HG02885 (cell line): ENCODE measurements around the gene PTRH1.

Source experiments
- ATAC-seq: cut with Tn5 transposase; IDR thresholded peaks from one replicate; pipeline ENCODE4 v1.9.1; 2021; ENCODE audit warnings: mild to moderate bottlenecking; ENCODE audit not compliant: unreplicated experiment, poor library complexity

Gene PTRH1

DNA sequence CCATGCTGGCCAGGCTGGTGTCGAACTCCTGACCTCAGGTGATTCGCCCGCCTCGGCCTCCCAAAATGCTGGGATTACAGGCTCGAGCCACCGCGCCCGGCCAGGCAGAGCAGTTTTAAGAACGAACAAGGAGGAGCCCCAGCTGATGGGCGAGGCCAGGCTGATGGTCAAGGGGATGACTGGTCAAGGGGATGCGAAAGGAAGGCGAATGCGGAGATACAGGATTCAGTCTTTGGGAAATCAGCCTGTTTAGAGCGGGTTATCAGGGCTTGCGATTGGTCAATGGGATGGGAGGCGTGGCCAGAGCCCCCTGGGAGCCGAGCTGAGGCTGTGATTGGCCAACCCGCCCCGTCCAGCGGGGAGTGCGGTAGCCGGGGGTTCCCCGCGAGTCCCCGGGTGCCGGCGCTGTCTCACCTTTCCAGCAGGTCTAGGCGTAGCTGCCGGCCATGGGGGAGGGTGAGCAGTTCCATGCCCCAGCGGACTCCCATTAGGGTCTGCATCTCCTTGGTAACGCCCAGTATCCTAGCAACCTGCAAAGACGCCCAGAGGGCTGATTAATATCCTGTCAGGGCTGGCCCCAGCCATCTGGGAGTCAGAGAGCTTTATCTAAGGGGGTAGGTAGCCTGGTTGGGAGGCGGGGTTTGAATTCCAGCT lies 27.1 kb upstream of the PTRH1 start:
- ATAC-seq = no peak

DNA sequence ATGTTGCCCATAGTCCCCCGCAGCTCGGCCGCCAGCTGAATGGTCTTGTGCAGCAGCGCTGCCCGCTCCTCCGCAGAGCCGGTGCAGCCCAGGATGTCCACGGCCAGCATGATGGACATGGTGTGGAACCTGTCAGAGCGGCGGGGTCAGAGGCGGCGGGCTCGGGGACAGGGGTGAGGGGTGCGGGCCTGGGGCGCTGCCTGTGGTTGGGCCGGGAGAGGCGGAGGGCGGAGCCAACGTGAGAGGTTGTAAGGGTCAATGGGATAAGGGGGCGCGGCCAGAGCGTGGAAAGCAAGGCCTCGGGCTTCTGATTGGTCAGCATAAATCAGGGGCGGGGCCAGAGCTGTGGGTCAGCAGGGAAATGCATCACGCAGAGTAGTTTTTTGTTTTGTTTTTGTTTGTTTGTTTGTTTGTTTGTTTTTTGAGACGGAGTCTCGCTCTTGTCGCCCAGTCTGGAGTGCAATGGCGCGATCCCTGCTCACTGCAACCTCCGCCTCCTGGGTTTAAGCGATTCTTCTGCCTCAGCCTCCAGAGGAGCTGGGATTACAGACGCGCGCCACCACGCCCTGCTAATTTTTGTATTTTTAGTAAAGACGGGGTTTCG lies 26.5 kb upstream of the PTRH1 start:
- ATAC-seq = no peak

DNA sequence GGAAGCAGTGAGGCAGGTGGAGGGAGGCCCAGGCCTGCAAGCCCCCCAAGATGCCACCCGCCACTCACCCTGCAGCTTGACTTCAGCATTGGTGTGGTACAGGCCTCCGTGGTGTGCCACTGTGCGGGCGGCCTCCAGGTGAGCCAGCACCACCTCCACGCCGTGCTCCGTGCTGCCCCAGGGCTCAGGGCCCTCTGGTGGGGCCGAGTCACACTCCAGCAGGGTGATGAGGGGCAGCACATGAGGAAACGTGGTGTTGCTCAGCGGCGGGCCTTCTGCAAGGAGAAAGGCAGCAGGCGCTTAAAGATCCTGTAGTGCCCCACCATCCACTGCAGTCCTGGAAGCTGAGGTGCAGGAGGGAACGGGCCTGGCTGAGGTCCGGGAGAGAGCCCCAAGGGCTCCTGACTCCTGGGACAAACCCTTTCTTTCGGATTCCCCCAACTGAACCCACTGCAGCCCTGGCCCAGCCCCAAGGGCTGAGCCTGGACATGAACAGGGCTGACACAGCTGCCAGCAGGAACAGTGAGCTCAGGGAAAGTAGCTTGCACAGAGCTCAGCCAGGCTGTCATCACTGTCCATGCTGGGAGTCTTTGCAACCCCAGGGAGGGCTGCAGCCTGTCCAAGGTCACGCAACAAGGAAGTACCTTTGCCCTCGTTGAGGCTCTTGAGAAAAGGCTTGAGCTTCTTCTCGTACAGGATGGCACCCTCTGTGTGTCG lies 24.3 kb upstream of the PTRH1 start:
- no peak for ATAC-seq

DNA sequence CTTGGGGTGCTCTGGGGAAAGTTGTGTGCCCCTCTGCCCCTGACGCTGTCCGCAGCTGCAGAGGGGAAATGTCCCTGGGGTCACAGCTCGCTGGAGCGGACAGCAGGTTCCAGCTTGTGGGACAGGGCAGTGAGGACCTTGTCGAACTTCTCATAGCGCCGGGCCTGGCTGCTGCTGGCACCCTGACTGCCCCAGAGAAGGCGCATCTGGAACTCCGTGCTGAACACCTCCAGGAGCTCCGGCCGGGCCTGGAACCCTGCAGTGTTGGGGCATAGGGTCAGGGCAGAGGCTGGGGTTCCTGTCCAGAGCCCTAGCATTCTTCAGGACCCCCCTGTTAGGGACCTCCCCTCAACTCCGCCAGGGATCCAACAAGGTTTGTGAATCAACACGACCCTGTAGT lies 23.2 kb upstream of the PTRH1 start:
- no peak for ATAC-seq

DNA sequence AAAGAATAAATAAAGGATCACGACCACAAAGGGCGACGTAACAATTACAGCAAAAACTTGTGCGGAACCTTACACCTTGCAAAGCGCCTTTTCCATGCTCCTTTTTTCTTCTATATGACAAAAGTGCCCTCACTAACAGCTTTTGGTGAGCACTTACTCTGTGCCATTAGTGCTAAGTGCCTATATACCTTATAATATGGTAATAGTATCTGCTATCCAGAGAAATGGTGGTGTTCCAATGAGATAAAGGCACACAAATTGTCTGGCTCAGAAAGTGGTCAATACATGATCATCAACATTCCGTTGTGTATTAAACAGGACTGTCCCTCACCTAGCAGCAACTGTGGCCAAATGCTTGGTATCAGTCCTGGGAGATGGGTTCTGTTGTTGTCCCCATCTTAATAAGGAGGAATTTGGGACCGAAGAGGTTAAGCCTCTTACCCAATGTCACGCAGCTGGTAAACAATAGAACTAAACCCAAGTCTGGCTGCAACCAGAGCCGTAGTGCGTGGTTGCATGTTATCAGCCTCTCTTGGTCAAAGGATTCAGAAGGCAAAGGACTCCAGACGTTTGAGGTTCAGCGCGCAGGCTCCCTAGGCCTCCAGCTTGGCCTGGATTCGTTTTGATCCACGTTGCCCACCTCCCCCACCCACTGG lies 20.2 kb upstream of the PTRH1 start:
- ATAC-seq = peak; percentile 12

DNA sequence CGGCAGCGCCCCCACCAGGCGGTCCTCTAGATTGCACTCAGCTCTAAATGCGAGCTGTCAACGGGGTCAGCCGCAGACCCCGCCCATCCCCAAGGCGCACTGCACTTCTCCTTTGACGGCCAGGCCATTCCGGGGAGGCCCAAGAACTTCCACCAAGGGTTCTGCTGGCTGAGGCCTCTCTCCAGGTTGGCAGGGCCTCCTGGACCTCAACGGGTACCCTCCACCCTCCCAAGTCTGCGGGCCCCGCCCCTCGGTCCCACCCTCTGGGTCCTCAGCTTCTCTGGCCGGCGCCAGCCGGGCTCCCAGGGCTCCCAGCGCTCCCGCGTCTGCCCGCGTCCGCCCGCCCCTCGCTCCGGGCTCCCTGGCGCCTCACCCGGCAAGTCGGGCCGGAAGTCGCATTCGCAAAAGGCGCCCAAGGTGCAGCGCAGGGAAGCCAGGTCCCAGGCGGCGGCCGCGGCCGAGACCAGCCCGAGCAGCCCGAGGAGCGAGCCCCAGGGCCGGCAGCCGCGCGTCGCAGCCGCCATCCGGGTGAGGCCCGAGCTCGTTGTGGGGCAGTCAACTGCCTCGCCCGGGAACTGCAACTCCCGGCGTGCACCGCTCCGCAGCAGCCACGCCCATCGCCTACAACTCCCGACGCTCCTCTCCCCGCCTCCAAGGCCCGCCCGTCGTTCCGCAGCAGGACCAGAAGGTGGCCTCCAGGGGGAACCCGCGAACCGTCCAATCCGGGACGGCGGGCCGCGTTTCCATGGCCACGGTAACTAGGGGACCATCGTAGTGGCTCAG lies 19.5 kb upstream of the PTRH1 start, which contains the start of gene TOR2A:
Gene TOR2A (minus strand): TSS at position 548 of the 783 bp plus-strand sequence. CDS start 24 bp downstream, at position 524.
- peak; percentile 89 for ATAC-seq

DNA sequence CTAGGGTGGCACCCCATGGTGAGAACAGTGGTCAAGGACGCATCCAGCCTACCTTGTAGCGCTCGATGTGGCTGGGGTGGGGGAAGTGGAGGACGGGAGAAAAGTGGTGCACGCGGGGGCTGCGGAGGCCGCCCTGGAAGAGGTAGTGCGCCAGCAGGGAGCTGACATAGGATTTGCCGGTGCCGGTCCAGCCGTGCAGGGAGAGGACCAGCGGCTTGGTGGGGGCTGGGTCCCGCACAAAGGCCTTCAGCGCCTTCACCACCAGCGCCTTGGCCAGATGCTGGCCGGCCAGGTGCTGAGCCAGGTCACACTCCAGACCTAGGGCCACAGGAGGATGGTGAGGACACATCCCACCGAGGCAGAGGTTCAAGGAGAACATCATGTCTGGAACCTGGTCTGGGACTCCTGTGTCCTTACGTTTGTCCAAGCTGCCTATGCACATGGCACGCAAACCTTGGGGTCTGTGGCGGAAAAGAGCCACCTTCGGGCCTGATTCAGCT lies 18.8 kb upstream of the PTRH1 start:
- ATAC-seq = no peak

DNA sequence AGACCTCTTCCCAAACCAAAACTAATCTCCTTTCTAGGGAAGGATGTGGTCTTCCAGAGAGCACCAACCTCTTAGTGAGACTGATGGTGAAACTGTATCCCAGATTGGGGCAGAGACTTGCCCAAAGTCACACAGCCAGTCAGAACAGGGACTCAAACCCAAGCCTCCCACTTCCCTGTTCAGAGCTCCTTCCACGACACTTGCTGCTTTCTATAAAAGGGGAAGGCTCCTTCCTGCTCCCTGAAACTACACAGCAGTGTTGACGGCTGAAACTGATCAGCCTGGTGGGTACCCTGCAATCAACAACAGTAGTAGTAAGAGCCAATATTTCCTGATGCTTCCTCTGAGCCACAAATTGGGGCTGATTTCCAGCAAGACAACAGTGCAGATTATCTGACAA lies 18.2 kb upstream of the PTRH1 start:
- no peak for ATAC-seq

DNA sequence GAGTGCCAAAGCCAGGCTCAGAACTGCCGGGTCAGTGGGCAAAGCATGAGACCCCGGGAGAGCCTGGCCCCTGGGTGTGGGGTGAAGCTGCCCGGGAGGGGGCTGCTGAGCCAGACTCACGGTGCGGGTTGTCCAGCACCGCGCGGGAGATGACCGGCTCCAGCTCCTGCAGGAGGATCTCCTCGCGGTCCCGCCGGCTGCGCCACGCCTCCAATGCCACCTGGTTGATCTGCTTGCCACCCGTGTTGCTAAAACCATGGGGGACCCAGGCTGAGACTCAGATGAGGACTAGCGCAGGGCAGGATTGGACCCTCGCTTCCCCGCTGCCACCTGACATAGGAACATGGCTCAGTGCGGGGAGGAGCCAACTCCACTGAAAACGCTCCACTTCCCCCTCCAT lies 17.0 kb upstream of the PTRH1 start:
- ATAC-seq = no peak

DNA sequence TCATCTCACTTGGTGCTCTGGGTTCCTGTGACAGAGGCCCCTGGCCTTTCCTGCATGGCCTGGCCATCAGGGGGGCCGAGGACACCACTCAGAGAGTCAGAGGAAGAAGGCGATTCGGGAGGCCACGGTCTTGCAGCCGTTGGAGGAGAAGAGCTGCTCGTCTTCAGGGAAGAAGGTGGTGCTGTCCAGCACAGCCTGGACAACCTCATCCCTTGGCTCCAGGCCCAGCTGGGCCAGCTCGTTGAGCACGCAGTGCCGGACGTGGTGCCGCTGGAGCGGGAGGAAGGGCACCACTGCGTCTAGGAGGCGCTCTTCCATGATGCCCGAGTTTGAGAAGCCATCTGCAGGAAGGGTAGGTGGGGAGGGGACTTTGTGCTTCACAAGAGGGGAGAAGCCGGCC lies 16.5 kb upstream of the PTRH1 start:
- no peak for ATAC-seq

DNA sequence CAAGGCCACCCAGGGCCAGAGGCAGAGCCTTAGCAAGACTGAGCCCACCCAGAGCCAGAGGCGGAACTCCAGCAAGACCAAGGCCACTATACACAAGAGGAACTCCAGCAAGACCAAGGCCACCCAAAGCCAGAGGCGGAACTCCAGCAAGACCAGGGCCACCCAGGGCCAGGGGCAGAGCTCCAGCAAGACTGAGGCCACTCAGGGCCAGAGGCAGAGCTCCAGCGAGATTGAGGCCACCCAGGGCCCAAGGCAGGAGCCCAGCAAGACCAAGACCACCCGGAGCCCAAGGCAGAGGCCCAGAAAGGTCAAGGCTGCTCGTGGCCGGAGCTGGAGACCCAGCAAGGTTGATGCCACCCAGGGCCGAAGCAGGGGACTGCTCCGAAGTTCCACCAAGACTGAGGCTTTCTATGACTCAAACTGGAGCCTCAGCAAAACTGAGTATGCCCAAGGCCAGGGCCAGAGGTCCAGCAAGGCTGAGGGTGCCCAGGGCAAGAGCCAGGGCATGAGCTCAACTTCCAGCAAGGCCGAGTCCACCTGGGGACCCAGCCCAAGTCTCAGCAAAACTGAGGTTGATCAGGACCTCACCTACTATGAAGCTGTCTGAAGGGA lies 15.4 kb upstream of the PTRH1 start:
- no peak for ATAC-seq

DNA sequence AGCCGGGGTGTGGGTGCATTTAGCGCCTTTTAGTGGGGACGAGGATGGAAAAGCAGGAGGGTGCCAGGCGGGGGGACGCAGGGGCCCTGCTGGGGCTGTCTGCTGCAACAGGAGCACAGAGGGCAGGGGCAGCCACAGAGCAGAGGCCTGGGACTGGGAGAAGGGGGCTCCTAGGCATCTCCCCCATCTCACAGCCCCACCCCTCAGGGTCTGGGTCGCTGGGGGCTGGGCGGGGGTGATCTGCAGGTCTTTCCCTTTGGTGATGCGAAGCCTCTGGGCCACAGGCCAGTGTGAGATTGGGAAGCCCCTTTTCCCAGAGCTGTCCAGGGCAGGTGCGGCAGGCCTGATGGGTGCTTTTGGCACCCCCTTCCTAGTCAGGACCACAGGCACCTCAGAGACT lies 14.8 kb upstream of the PTRH1 start:
- no peak for ATAC-seq

DNA sequence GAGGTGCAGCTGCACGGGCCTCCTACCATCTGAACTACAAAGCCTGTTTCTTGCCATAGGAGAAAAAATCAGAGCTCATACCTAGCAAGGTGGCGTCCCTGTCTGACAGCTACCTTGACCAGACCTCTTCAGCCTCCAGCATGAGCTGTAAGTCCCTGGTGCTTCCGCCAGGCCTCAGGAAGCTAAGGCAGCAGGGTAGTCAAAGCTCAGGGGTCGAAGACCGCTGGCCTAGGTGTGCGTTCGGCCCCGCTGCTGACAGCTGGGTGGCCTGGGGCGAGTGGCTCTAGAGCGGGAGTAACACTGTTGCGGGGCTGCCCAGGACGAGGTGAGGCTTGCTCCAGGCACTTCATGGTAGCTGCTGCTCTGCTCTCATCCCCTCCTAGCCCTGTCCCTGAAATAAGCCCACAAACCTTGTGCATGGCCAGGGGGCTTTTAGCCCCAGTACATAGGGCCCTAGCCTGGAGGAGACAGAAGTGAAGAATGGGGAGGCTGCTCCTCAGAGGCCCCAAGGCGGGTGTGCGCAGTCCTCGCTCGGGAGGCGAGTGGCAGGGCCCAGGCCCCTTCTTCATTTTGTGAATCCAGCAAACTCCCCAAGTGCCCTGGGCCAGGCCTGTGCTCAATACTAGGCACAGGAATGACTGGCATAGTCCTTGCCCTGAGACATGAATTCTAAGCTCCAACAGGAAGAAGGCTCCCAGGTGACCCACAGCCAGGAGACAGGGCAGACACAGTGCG lies 14.2 kb upstream of the PTRH1 start:
- ATAC-seq = no peak

DNA sequence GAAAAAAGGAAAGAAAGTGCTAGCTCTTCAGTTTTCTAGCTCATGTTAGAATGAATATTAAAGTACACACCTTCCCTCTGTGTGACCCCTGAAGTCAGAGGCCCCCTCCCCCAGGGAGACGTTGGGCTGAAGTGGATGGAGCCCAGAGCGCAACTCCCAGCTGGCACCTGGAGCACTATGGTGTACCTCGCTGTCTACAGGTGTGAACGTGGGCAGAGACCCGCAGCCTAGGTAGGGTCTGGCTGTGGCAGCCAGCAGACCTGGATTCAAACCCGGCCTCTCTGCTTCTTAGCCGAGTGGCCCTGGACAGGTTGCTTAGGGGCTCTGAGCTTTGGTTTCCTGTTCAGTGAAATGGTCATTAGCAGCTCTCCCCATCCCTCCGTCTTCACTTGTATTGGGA lies 13.3 kb upstream of the PTRH1 start:
- no peak for ATAC-seq

DNA sequence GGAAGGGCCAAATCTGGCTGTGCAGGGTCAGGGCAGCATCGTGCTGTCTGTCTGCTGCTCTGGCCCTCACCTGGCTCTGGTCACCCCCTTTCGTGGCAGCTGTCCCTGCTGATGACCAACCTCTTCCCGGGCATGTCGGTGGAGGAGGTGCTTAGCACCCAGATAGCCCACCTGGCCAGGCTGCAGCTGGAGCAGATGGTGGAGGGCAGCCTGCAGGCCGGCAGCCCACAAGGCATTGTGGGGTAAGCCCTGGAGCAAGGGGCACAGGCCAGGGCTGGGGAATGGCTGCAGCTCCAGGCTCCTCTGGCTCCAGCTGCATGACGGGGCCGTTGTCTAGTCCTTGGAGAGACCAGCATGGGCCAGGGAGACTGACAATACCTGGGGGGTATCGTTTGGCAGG lies 11.4 kb upstream of the PTRH1 start:
- no peak for ATAC-seq

DNA sequence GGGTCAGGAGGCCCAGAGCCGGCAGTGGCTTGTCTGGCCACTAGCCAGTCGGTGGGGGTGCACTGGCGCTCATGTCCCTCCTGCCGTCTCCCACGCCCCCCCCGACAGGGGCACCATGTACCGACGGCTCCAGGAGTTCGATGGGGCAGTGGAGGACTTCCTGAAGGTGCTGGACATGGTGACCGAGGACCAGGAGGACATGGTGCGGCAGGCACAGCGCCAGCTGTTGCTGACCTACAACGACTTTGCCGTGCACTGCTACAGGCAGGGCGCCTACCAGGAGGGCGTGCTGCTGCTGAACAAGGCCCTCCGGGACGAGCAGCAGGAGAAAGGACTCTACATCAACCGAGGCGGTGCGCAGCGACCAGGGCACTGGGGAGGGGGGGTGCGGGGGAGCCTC lies 8.5 kb upstream of the PTRH1 start:
- no peak for ATAC-seq

DNA sequence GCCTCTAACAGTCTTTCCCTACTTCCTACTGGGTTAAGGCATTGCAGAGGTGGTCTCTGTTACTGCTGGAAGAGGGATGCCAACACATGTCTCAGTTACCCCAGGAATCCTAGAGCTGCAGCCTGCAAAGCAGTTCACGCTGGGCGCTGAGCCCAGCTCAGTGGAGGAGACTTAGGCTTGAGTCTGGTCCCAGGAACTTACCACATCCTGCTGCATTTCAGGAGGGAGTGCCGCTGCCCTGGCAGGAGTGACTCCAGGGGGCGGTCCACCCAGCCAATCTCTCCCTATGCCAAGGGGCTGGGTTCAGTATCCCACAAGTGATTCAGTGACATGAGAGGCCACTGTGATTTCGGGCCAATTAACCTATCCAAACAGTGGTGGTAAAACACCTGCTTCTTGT lies 8.0 kb upstream of the PTRH1 start:
- ATAC-seq = no peak

DNA sequence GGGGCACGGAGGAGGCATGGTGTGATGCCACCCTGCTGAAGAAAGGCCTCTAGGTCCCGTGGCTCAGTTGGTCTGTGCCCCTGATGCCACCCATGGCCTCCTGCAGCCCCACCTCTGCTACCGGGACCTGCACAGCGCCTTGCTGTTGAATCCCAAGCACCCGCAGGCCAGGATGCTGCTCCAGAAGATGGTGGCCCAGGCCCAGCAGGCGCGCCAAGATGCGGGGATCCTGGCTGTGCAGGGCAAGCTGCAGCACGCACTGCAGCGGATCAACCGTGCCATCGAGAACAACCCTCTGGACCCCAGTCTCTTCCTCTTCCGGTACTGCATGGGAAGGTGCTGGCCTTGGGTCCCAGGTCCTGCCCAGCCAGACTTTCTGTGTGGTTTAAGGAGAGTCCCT lies 7.5 kb upstream of the PTRH1 start:
- ATAC-seq = no peak

DNA sequence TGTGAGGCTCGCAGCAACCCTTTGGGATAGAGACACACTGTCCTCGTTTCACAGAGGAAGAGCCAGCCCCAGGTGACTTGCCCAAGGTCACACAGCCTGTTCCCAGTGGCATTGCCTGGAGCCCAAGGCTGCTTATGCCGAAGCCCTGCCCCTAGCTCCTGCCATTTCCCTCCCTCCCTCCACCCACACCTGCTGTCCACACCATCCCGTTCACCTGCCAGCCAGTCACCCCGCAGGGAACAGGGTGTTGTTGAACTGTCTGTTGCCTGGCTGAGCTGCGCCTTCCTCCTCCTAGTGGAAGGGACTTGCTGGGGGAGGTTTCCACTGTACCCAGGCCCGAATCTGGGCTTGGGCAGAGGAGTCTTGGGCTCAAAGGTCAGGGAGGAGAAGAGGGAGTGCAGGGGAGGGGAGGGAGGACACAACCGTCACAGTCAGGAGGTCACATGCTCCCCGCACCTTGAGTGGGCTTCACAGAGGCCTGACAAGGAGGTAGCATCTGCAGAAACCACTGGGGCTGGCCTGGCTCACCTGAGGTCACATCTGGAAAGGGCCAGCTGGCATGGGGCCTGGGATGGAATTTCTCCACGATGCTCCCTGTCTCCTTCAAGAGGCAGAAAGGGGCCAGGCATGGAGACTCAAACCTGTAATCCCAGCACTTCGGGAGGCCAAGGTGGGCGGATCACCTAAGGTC lies 6.7 kb upstream of the PTRH1 start:
- no peak for ATAC-seq
